ENCODE data around the gene PRICKLE3.

PRICKLE3 gene

GRCh38 chrX:49232525-49232924, 46.4 kb upstream of the PRICKLE3 start:
- Histone ChIP-seq H3K79me2 (ENCODE audit: low read length) (peaks cover 4% of the 10 kb centered on the region; the same call in 1 of the 2 replicates), H3K4me3 (ENCODE audit: low read length) (no peak overlapping the region), H2AFZ (ENCODE audit: low read depth, low read length) (no peak overlapping the region), H4K20me1 (ENCODE audit: insufficient read depth, low read length) (no peaks in the 10 kb centered on the region), H3K9me3 (ENCODE audit: insufficient read depth, low read length) (no peaks in the 10 kb centered on the region), H3K36me3 (replicated peaks; ENCODE audit: low read depth, low read length) (no peaks in the 10 kb centered on the region), H3K27me3 (ENCODE audit: low read depth, low read length) (no peaks in the 10 kb centered on the region), H3K9ac (ENCODE audit: low read length) (no peak overlapping the region), H3K27ac (ENCODE audit: low read length) (no peak overlapping the region), H3K4me2 (ENCODE audit: low read length) (no peak overlapping the region), H3K4me1 (ENCODE audit: low read length) (peaks cover 15% of the 10 kb centered on the region; the same call in 1 of the 2 replicates)
- TF ChIP-seq EZH2phosphoT487 (IDR thresholded peaks at IDR 0.05; ENCODE audit: low read depth), result no peak
- no peak for TF ChIP-seq CTCF (IDR thresholded peaks at IDR 0.05; ENCODE audit: low read depth, low read length)

GRCh38 chrX:49231333-49232000, 45.3 kb upstream of the PRICKLE3 start:
- H3K4me2 ChIP-seq (ENCODE audit: low read length), result peak overlapping the region; percentile 98
- H3K9ac ChIP-seq (ENCODE audit: low read length), result peak overlapping the region; percentile 91
- H3K9me3 ChIP-seq (ENCODE audit: insufficient read depth, low read length), result no peaks in the 10 kb centered on the region
- H4K20me1 ChIP-seq (ENCODE audit: insufficient read depth, low read length), result no peaks in the 10 kb centered on the region
- H3K27me3 ChIP-seq (ENCODE audit: low read depth, low read length), result no peaks in the 10 kb centered on the region
- H3K79me2 ChIP-seq (ENCODE audit: low read length), result peaks cover 4% of the 10 kb centered on the region; the same call in 1 of the 2 replicates
- no peaks in the 10 kb centered on the region for H3K36me3 ChIP-seq (replicated peaks; ENCODE audit: low read depth, low read length)
- no peak overlapping the region; the same call in 1 of the 2 replicates for H2AFZ ChIP-seq (ENCODE audit: low read depth, low read length)
- TF ChIP-seq EZH2phosphoT487 (IDR thresholded peaks at IDR 0.05; ENCODE audit: low read depth) (no peak), CTCF (IDR thresholded peaks at IDR 0.05; ENCODE audit: low read depth, low read length) (no peak)
- H3K4me1 ChIP-seq (ENCODE audit: low read length), result peaks cover 15% of the 10 kb centered on the region; the same call in 1 of the 2 replicates
- H3K4me3 ChIP-seq (ENCODE audit: low read length), result peak overlapping the region; percentile 95
- H3K27ac ChIP-seq (ENCODE audit: low read length), result no peak overlapping the region

GRCh38 chrX:49230500-49231232, 44.5 kb upstream of the PRICKLE3 start:
- peak overlapping the region; percentile 67 for H3K27ac ChIP-seq (ENCODE audit: low read length)
- H3K4me3 ChIP-seq (ENCODE audit: low read length), result peak overlapping the region; percentile 95
- no peaks in the 10 kb centered on the region for H3K9me3 ChIP-seq (ENCODE audit: insufficient read depth, low read length)
- H3K36me3 ChIP-seq (replicated peaks; ENCODE audit: low read depth, low read length), result no peaks in the 10 kb centered on the region
- peaks cover under 1% of the 10 kb centered on the region; the same call in 1 of the 2 replicates for H3K79me2 ChIP-seq (ENCODE audit: low read length)
- H3K27me3 ChIP-seq (ENCODE audit: low read depth, low read length), result no peaks in the 10 kb centered on the region
- H2AFZ ChIP-seq (ENCODE audit: low read depth, low read length), result peak overlapping the region; percentile 91
- H3K4me1 ChIP-seq (ENCODE audit: low read length), result peaks cover 13% of the 10 kb centered on the region; the same call in 1 of the 2 replicates
- no peaks in the 10 kb centered on the region for H4K20me1 ChIP-seq (ENCODE audit: insufficient read depth, low read length)
- H3K4me2 ChIP-seq (ENCODE audit: low read length), result peak overlapping the region; percentile 98
- TF ChIP-seq EZH2phosphoT487 (IDR thresholded peaks at IDR 0.05; ENCODE audit: low read depth), result no peak
- TF ChIP-seq CTCF (IDR thresholded peaks at IDR 0.05; ENCODE audit: low read depth, low read length), result peak; percentile 31
- H3K9ac ChIP-seq (ENCODE audit: low read length), result peak overlapping the region; percentile 91

- H3K27me3 ChIP-seq (ENCODE audit: low read depth, low read length), result no peaks in the 10 kb centered on the region
- H3K79me2 ChIP-seq (ENCODE audit: low read length), result no peaks in the 10 kb centered on the region
- H3K27ac ChIP-seq (ENCODE audit: low read length), result no peak overlapping the region
- H3K36me3 ChIP-seq (replicated peaks; ENCODE audit: low read depth, low read length), result no peaks in the 10 kb centered on the region
- H3K4me1 ChIP-seq (ENCODE audit: low read length), result peaks cover 9% of the 10 kb centered on the region; the same call in 1 of the 2 replicates
- H4K20me1 ChIP-seq (ENCODE audit: insufficient read depth, low read length), result no peaks in the 10 kb centered on the region
- H3K4me3 ChIP-seq (ENCODE audit: low read length), result no peak overlapping the region
- H3K9ac ChIP-seq (ENCODE audit: low read length), result no peak overlapping the region
- H3K4me2 ChIP-seq (ENCODE audit: low read length), result no peak overlapping the region
- H2AFZ ChIP-seq (ENCODE audit: low read depth, low read length), result no peak overlapping the region
- TF ChIP-seq CTCF (IDR thresholded peaks at IDR 0.05; ENCODE audit: low read depth, low read length), result no peak
- TF ChIP-seq EZH2phosphoT487 (IDR thresholded peaks at IDR 0.05; ENCODE audit: low read depth), result no peak
- no peaks in the 10 kb centered on the region for H3K9me3 ChIP-seq (ENCODE audit: insufficient read depth, low read length)
Measured at GRCh38 chrX:49228185-49228584, 42.0 kb upstream of the PRICKLE3 start.

Data from OCI-LY3 (cell line).